Activated CD8-positive, alpha-beta memory T cell treated with anti-CD3 and anti-CD28 coated beads, Interleukin-2, amount 50 U/mL, for 48 hours (primary cell): ENCODE data around the gene ZFP36.
"Not testable (repeated sequence)": the region's sequence is repeated elsewhere in the genome, so short reads cannot be mapped to it uniquely, and the experiment has no call there.

ENCODE experiments used
- DNase-seq: peaks from one replicate; pipeline ENCODE4 v3.0.0-alpha.2; 2020

Gene ZFP36

DNA sequence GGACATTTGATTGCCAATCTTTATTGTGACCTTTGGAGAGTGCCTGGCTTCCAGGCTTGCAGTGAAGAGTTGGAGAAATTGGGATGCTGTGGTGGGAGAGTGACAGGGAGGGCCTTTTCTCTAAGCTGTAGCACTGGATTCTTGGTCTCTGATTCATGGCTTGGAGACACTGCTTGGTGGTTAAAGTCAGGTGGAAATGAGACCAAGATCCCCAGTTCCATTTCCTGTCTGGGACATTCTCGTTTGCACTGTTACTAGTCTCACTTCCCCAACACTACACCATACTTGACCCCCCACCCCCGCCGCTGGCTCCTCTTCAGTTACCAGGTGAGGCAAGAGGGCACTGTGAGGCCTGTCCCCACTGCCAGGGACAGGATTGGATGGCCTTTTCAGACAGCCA lies 41.6 kb downstream of the ZFP36 start:
- no peak for DNase-seq

DNA sequence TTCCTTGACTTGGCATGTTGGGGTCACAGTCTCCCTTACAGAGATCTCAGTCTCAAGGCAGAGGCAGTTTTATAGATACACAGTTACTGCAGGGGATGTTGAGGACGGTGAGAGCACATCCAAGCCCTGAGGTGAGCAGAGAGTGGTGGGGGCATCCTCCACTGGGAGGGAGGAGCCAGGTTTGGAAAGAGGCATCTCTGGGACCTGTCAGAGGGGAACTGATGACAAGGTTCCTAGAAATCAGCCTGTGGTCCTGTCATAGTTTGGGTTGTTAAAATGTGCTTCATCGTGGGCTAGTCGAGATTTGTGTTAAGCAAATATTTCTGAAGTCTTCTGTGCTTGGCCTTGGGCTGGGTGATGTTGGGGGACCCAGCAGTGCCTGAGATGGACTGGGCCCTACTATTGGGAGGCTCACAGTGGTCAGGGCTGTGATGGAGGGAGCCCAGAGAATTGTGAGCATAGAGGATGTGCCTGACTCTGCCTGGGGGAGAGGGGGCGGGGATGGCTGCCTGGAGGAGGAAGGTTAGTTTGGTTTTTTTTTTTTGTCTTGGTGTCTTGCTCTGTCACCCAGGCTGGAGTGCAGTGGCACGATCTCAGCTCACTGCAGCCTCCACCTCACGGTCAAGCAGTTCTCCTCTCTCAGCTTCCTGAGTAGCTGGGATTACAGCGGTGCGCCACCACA lies 42.6 kb downstream of the ZFP36 start:
- DNase-seq, result no peak

DNA sequence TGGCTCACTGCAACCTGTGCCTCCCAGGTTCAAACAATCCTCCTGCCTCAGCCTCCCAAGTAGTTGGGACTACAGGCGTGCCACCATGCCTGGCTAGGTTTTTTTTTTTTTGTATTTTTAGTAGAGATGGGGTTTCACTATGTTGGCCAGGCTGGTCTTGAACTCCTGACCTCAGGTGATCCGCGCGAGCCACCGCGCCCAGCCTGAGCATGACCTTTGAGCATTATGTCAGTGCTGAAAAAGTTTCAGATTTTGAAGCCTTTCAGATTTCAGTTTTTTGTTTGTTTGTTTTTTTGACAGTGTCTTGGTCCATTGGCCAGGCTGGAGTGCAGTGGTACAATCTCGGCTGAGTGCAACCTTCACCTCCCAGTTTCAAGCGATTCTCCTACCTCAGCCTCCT lies 44.6 kb downstream of the ZFP36 start:
- DNase-seq, result not testable (repeated sequence)
